Upper lobe of left lung (tissue), 6 donors: ENCODE measurements around the gene PCDH1. TPM values are rescaled to one million over a fixed set of nuclear protein-coding genes. Genes with fewer than 3 reads are reported as not detected.
A peak's percentile ranks its signal among the peaks of the same experiment; 100 is the strongest.

Experiments
- ATAC-seq, 2 donors: fragments of 200-7000 bp; cut with Tn5 transposase; one replicate each; pipeline ENCODE4 v1.9.1; 2022; ENCODE audit warnings: mild to moderate bottlenecking in 2 of 2, moderate library complexity in 2 of 2; ENCODE audit not compliant: low FRiP score in 2 of 2
- DNase-seq, 2 donors: peaks; one replicate each; pipeline ENCODE4 v3.0.0-alpha.2; 2019 to 2020
- H3K27ac ChIP-seq, 4 donors: fragments of 200-600 bp; sonication (generic); one replicate each; pipeline ENCODE4 v1.5.1; 2016 to 2019
- H3K27me3 ChIP-seq, 4 donors: fragments of 200-600 bp; sonication (generic); one replicate each; pipeline ENCODE4 v1.5.1; 2017 to 2019
- H3K36me3 ChIP-seq, 4 donors: fragments of 200-600 bp; sonication (generic); one replicate each; pipeline ENCODE4 v1.5.1; 2016 to 2019
- H3K4me1 ChIP-seq, 4 donors: fragments of 200-600 bp; sonication (generic); one replicate each; pipeline ENCODE4 v1.5.1; 2018 to 2019
- H3K4me3 ChIP-seq, 4 donors: fragments of 200-600 bp; sonication (generic); one replicate each; pipeline ENCODE4 v1.5.1; 2017 to 2019; ENCODE audit warnings: mild to moderate bottlenecking in 2 of 4, moderate library complexity in 1 of 4
- H3K9me3 ChIP-seq, 4 donors: fragments of 200-600 bp; sonication (generic); one replicate each; pipeline ENCODE4 v1.5.1; 2018 to 2019
- CTCF ChIP-seq, 6 experiments: fragments of 450-650 bp in 4 of 6; fragments of 200-600 bp in 2 of 6; sonication (generic) in 2 of 6; IDR thresholded peaks; one replicate each; pipeline ENCODE4 v1.5.1; 2016 to 2019; ENCODE audit warnings: antibody characterized with exemption in 6 of 6
- EP300 ChIP-seq, 4 donors: sonication (generic); formaldehyde crosslinking; IDR thresholded peaks; one replicate each; pipeline ENCODE4 v1.5.1; 2017; ENCODE audit warnings: antibody characterized with exemption in 4 of 4, control low read depth in 2 of 4
- POLR2A ChIP-seq, 4 donors: fragments of 450-650 bp; IDR thresholded peaks; one replicate each; pipeline ENCODE4 v1.5.1; 2016 to 2017; ENCODE audit warnings: antibody characterized with exemption in 4 of 4, mild to moderate bottlenecking in 2 of 4
- POLR2AphosphoS5 ChIP-seq, 2 donors: sonication (generic); formaldehyde crosslinking; IDR thresholded peaks; one replicate each; pipeline ENCODE4 v1.5.1; 2017; ENCODE audit warnings: antibody characterized with exemption in 2 of 2
- WGBS, 2 donors: methylation state at CpG; one replicate each; pipeline ENCODE4 v1.1.5; 2017 to 2018; 5-methylcytosine and 5-hydroxymethylcytosine counted together
- total RNA-seq, 6 donors: library from RNA; depleted of rRNA in 4 of 6; stranded (reverse); fragments of >200 nt in 4 of 6; gene quantifications; one replicate each; pipeline versions ENCODE4 v1.1.0 to v1.2.1, GENCODE V29; 2016 to 2021
- donor health status: DM: no; HTN: no; CAD: no; lungs with moderate emphysema.
- donor health status: DM: no; HTN: yes; CAD: no; lungs with severe emphysema.

Gene PCDH1
- total RNA-seq, 6 donors from 2014 or later, result 41.3 to 133 (median 81.6) TPM

GRCh38 chr5:141908796-141909195 is 30.6 kb upstream of the PCDH1 start:
- Histone ChIP-seq H3K4me1 (peaks cover 2 to 4% (median 3%) of the 10 kb centered on the region in 4 donors), H3K4me3 (no peak overlapping the region), H3K36me3 (no peaks in the 10 kb centered on the region), H3K27ac (no peak overlapping the region), H3K9me3 (no peaks in the 10 kb centered on the region), H3K27me3 (no peaks in the 10 kb centered on the region)
- no peak for TF ChIP-seq CTCF (IDR thresholded peaks at IDR 0.05)
- TF ChIP-seq POLR2A (IDR thresholded peaks at IDR 0.05), result no peak
- TF ChIP-seq POLR2AphosphoS5 (IDR thresholded peaks at IDR 0.05), result no peak
- TF ChIP-seq EP300 (IDR thresholded peaks at IDR 0.05), result no peak
- no peak for DNase-seq
- 86 to 95% methylated on average over 2 of the region's 2 CpGs for WGBS, 2 donors
- ATAC-seq, result peak in 1 of 2 donors; percentile 44

GRCh38 chr5:141906972-141907371 is 28.8 kb upstream of the PCDH1 start:
- no peak for DNase-seq
- WGBS, 2 donors, result 0% methylated on average over 1 of the region's 1 CpG
- no peaks in the 10 kb centered on the region for H3K9me3 ChIP-seq
- no peaks in the 10 kb centered on the region for H3K27me3 ChIP-seq
- H3K36me3 ChIP-seq, result no peaks in the 10 kb centered on the region
- no peaks in the 10 kb centered on the region for H3K4me1 ChIP-seq
- TF ChIP-seq CTCF (IDR thresholded peaks at IDR 0.05) (no peak), EP300 (IDR thresholded peaks at IDR 0.05) (no peak), POLR2AphosphoS5 (IDR thresholded peaks at IDR 0.05) (no peak)
- no peak for ATAC-seq
- no peak overlapping the region for H3K4me3 ChIP-seq
- no peak overlapping the region for H3K27ac ChIP-seq

- 0 to 48% methylated on average over 1 of the region's 1 CpG for WGBS, 2 donors
- DNase-seq (no peak), ATAC-seq (no peak)
- H3K27ac ChIP-seq, result no peak overlapping the region
- no peaks in the 10 kb centered on the region for H3K9me3 ChIP-seq
- TF ChIP-seq EP300 (IDR thresholded peaks at IDR 0.05), result no peak
- TF ChIP-seq CTCF (IDR thresholded peaks at IDR 0.05), result no peak
- TF ChIP-seq POLR2AphosphoS5 (IDR thresholded peaks at IDR 0.05), result no peak
- TF ChIP-seq POLR2A (IDR thresholded peaks at IDR 0.05), result no peak
- no peaks in the 10 kb centered on the region for H3K36me3 ChIP-seq
- no peaks in the 10 kb centered on the region for H3K4me1 ChIP-seq
- H3K4me3 ChIP-seq, result no peak overlapping the region
- H3K27me3 ChIP-seq, result no peaks in the 10 kb centered on the region
These were observed 28.3 kb upstream of the PCDH1 start for GRCh38 chr5:141906517-141906916.

- TF ChIP-seq EP300 (IDR thresholded peaks at IDR 0.05), result no peak
- TF ChIP-seq POLR2A (IDR thresholded peaks at IDR 0.05), result no peak
- no peak for TF ChIP-seq POLR2AphosphoS5 (IDR thresholded peaks at IDR 0.05)
- TF ChIP-seq CTCF (IDR thresholded peaks at IDR 0.05), result no peak
- Histone ChIP-seq H3K36me3 (no peaks in the 10 kb centered on the region), H3K4me3 (no peak overlapping the region), H3K27me3 (no peaks in the 10 kb centered on the region), H3K27ac (no peak overlapping the region), H3K4me1 (no peaks in the 10 kb centered on the region), H3K9me3 (no peaks in the 10 kb centered on the region)
- no peak for DNase-seq
- WGBS, 2 donors, result 82 to 86% methylated on average over 5 of the region's 5 CpGs
- ATAC-seq, result no peak
These were observed 26.3 kb upstream of the PCDH1 start for GRCh38 chr5:141904551-141904950.

GRCh38 chr5:141903261-141903660 is 25.1 kb upstream of the PCDH1 start:
- Histone ChIP-seq H3K36me3 (no peaks in the 10 kb centered on the region), H3K4me1 (peaks cover 0 to 11% (median 3%) of the 10 kb centered on the region in 4 donors), H3K27ac (no peak overlapping the region), H3K27me3 (no peaks in the 10 kb centered on the region), H3K9me3 (no peaks in the 10 kb centered on the region), H3K4me3 (no peak overlapping the region)
- TF ChIP-seq POLR2AphosphoS5 (IDR thresholded peaks at IDR 0.05), result no peak
- TF ChIP-seq POLR2A (IDR thresholded peaks at IDR 0.05), result no peak
- no peak for TF ChIP-seq EP300 (IDR thresholded peaks at IDR 0.05)
- no peak for TF ChIP-seq CTCF (IDR thresholded peaks at IDR 0.05)
- 63 to 82% methylated on average over 4 of the region's 4 CpGs for WGBS, 2 donors
- peak in 1 of 2 donors; percentile 34 for ATAC-seq
- DNase-seq, result no peak
